HTERT RPE-1 (cell line): ENCODE measurements around the gene SENP8.

Source experiments
- in situ Hi-C: fragments of 300-500 bp; cut with MboI; formaldehyde crosslinking; loops from 4 replicates; pipeline ENCODE4 v1.14.3; 2020; ENCODE audit warnings: low sequenced_read_pairs

SENP8 gene

DNA sequence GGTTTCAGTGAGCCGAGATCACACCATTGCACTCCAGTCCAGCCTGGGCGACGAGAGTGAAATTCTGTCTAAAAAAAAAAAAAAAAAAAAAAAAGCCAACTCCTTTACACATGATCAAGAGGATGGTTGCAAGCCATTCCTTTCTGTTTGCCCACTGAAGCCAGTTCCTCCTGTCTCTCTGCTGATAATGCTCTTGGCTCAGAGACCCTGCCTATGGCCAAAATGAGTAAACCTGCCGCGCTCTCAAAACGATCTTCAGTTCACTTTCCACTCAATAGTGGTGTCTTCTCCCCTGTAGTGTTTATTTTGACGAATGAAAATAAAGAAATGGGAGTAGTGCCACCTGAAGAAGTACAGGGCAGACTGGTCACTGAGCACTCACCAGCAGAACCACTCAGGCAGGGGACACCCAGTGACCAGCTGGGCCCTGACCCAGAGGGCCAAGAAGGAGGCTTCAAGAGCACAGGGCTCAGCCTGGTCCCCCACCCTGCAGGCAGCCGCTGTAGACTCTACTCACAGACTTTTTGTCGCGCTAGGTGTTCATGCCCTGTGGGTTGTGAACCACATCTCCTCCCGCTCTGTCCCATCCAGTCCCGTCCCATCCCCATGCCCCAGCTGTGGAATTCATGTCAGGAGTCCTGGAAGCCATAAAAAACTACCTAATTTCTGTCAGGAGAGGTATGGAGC, 55.8 kb downstream of the SENP8 start:
- in situ Hi-C loops = no loop called here

DNA sequence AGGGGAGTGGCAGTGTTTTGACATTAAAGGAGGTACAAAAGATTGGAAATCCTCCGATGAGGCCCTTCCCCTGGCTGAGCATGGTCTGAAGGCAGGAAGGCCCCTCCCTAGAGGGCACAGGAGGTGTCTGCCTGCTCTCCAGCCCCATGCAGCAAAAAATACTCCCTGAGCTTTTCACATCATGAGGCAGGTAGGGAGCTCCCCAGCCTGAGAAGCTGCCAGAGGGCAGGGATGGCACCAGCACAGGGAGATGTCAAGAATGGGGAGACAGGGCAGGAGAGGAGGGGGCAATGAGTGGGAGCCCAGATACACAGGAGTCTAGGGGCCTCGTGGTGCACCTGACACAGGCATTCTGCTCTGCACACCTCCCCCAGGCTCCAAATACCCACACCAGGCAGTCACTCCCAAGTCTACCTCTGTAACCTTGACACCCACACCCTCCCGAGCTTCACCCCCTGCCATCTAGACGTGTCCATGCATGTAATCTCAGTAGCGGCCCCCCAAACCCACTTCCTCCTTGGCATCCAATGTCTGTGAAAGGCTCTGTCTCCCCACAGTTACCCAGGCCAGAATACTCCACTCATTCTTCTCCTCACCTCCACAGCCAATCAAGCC, 56.5 kb downstream of the SENP8 start:
- in situ Hi-C loops = no loop called here

DNA sequence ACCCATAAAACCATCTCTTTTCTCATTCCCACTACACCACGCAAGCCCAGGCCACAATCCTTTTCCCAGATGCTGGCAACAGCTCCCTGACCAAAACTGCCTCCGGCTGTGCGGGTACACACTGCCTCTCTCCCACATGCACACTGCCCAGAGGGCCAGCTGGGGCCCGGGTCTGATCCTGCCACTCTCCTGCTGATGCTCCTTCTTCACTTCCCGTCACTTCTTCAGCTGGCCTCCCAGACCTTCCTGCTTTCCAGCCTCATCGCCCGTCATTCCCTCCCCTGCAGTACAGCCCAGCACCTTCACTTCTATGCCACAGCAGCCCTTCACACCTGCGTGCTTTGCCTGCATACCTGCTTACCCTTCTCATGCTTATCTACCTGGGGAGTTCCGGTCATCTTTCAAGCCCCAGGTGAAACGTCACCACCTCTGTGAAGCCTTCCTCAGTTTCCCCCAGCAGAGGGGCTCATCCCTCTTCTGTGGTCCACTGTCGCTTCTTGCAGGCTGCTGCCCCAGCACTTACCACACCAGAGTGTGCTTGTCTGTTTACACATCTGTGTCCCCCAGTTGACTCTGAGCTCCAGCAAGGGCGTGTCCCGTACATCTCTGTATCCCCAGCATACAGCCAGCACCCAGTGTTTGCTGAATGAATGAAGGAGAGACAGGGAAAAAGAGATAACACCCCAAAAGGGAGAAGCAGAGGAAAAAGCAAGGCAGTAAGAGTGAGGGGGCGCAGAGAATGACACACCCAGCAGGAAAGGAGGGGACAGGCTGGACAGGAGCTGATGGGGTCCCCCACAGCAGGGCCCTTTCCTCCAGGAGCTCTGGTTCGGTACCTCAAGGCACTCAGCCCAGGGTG, 57.2 kb downstream of the SENP8 start:
- in situ Hi-C loops = no loop called here

DNA sequence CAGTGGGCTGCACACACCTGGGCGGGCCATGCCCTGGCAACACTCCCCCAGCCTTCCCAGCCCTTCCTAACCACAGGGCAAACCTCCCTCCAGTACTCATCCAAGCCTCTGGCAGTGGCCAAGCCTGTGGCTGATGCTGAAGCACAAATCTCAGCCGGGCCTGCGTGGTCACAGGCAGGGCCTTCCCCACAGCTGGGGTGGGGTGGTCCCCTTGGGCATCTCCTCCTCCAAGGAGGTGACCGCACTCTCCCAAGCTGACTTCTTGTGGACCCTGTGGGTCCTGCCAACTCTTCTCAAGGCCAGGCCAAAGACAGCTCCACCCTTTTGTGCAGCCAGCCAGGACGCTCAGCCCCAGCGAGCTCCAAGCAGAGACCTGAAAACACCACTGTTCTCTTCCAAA, 58.0 kb downstream of the SENP8 start:
- in situ Hi-C loops = no loop called here

DNA sequence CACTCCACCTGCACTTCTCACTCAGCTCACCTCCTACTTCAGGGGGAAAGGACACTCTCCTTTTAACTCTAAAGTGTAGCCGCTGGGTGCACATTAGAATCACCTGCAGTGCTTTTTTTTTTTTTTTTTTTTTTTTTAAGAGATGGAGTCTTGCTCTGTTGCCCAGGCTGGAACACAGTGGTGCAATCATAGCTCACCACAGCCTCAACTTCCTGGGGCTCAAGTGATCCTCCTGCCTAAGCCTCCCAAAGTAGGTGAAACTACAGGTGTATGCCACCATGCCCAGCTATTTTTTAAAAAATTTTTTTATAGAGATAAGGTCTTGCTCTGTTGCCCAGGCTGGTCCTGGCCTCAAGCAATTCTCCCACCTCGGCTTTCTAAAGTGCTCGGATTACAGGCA, 58.5 kb downstream of the SENP8 start:
- in situ Hi-C loops = no loop called here

DNA sequence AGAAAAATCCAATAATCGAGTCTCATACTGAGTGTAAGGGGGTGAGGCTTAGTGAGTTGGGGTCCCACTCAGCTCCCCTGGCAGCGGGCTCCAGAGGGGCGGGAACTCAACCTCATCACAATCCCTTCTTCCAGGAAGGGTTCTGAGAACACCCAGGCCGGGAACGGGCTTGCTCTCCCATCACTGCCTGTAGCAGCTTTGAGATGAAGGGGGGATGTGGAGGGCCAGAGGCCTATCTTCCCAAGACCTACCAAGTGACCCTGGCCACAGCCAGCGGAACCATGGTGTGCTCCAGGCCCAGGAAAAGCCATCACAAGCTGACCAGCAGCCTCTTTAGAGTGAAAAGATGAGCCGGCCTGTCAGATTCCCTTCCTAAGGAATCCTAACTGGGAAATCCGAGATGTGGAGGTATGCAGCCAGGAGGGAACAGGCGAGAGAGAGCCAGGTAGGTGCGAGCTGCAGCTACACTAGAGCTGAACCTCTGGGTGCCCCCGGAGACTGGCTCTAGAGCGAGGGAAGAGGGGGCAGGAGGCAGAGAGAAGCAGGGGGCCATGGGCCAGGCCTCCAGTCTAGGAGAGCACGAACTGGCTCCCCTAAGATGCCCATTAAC, 60.9 kb downstream of the SENP8 start:
- in situ Hi-C loops = no loop called here

DNA sequence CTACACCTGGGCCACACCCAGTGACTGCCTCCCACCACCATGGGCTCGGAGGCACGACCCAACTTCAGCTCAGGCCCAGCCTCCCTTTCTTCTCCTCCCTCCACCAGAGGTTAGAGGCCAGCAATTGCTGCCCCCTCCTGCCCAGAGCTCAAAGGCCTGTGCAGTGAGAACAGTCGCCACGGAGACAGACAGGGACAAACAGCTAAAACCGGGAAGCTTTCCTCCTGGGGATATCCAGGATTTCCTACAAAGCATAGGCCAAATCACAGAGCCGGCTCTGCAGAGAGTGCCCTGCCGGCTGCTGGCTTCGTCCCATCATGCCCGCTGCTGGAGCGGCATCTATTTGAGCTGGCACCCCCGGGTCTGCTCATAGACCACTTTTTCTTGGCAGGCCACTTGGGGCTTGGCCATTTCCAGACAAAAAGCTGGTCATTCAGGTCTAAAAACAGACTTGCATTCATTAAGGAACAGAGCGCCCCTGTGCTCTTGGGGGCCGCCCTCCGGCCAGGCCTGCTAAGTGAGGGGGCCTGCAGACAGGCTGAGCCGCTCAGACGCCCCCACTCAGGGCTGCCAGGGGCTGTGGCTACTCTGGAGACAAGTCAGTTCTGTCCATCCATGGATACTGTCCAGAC, 61.9 kb downstream of the SENP8 start:
- in situ Hi-C loops = no loop called here

DNA sequence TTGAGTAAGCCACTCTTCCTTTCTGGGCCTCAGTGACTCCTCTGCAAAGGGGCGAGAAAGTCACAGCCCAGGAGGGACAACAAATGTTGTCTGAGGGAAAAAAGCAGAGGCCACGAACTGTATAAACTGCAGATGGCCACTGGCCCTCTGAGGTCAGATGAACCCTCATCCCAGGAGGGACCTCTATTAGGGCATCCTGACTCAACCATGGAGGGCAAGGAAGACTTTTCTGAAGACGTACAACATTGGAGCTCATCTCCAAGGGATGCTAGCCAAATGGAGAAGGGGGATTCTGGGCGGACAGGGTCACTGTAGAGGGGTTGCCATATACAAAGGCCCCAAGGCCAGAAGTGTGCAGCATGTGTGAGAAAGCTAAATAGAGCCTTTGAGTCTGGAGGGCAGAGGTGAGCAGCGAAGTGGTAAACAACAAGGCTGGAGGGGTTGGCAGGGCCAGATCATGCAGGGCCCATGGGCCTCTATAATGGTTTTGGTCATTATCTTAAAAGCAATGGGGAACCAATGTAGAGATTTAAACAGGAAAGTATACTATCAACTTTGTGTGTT, 62.6 kb downstream of the SENP8 start:
- in situ Hi-C loops = no loop called here

DNA sequence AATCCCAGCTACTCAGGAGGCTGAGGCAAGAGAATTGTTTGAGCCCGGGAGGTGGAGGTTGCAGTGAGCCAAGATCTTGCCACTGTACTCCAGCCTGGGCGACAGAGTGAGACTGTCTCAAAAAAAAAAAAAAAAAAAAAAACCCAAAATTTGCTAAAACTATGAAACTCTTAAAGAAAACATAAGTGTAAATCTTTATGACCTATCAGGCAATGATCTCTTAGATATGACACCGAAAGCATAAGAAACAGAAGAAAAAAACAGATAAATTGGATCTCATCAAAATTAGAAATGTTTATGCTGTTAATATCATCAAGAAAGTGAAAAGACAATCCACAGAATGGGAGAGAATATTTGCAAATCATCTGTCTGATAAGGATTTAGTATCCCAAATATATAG, 64.0 kb downstream of the SENP8 start:
- in situ Hi-C loops = no loop called here

DNA sequence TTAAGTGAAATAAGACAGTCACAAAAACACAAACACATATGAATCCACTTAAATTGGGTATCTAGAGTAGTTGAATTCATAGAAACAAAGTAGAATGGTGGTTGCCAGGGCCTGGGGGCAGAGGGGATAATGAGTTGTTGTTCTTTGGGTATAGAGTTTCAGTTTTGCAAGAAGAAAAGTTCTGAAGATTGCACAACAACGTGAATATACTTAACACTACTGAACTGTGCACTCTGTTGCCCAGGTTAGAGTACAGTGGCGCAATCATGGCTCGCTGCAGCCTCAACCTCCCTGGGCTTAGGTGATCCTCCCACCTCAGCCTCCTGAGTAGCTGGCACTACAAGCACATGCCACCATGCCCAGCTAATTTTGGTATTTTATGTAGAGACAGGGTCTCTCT, 64.5 kb downstream of the SENP8 start:
- in situ Hi-C loops = no loop called here

DNA sequence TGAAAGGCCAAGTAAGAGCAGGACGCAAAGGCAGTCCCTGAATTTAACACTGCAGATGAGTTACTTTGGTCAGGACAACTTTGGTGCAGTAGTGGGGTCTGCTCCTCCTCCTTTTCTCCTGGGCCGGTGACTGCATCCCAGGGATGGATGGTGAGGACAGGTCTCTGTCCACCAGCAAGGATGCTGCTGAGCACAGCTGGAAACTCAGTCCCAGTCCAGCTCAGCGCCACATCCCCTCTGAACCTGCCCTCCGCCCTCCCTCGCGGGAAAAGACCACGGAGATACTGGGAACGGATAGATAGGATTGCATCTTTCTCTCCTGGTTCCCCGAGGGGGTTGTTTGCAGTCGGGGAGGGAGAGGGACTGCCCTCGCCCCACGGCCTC, 65.6 kb downstream of the SENP8 start:
- in situ Hi-C loops = no loop called here

DNA sequence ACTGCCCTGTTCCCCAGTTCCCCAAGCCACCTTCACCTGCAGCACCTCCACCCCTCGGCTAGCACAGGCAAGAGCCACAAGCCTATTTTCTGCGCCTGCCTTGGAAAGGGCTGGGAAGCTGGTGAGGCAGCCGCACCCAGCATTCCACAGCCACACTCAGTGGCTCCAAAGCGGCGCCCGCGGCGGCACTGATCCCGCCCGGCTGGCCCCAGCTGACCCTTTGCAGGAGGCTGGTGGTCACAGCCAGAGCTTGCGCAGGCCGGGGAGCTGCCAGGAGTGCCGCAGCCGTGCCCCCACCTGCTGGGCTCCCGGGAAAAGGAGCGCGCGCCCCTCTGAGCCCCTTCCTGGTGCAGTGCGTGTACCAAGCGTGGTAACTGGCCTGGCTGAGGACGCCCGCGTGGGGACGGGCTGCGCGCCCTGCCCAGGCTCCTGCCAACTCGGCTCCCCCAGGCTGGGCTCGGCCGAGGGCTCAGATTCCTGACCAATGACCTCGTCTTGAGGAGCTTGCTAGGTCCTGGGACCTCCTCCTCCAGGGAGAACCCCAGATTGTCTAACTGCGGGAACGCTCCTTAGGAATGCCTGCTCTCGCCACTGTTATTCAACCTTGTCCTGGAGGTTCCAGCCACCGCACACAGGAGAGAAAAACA, 66.1 kb downstream of the SENP8 start:
- in situ Hi-C loops = no loop called here

DNA sequence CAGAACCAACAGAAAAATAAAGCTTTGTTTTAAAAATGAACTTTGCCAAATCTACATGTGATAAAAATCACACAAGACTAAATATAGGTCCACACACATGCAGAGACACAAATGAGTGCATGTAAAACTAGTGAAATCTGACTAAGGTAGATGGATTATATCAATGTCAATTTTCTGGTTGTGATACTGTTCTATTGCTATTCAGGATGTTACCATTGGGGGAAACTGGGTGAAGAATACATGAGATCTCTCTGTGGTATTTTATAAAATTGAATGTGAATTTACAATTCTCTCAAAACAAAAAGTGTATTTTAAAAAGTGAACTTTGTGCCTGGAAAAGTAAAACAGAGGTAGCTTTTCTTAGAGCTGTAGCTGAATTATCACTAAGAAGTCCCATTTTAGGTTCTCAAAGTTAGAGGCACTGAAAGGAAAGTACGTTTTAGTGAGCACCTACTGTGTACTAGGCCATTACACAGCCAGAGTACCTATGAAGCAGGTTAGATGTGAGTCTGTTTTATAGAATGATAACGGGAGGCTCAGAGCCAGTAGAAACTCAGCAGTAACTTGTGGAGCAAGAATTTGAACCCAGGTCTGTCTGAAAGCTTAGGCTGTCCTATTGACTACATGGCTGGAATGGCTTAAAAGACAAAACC, 71.2 kb downstream of the SENP8 start:
- in situ Hi-C loops = no loop called here

DNA sequence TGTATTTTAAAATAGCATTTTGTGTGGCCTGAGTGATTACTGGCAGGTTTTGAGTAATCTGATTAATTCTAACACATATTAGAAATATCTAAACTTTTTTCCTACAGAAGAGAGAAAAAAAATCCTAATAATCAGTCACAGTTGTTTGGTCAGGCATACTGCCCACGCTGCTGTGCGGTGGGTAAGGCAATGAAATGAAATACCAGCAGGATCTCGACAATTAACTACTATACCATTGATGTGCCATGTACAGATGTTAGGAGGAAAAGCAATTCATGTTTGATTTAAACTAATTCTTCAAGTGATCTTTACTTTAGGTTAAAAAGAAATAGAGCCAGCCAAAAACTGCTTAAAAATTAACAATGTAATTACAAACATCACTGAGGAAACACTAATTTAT, 74.2 kb downstream of the SENP8 start:
- in situ Hi-C loops = no loop called here
